T47D (cell line): ENCODE results near the gene AXL.

ENCODE experiments used
- DNase-seq, 2 experiments: peaks; one replicate each; pipeline versions ENCODE4 v3.0.0 to v3.0.0-alpha.2; 2011 to 2012; ENCODE audit warnings: low read depth in 1 of 2, low spot score in 1 of 2
- JUND ChIP-seq: IDR thresholded peaks from 2 replicates; pipeline ENCODE4 v1.6.1; 2012; ENCODE audit warnings: low read depth
- in situ Hi-C: cut with HindIII; loops from 2 replicates; pipeline ENCODE4 v1.10.0; 2016; ENCODE audit warnings: low sequenced_read_pairs, low pct_unique_long_range_greater_than_20kb

The AXL gene

GRCh38 chr19:41230067-41230857 is 11.2 kb downstream of the AXL start:
- in situ Hi-C loops, result no loop called here
- TF ChIP-seq JUND, result no peak
- DNase-seq, result no peak

- TF ChIP-seq JUND, result no peak
- no peak for DNase-seq
- in situ Hi-C loops, result no loop called here
Measured at GRCh38 chr19:41232686-41233085, 13.7 kb downstream of the AXL start.

- TF ChIP-seq JUND, result no peak
- in situ Hi-C loops, result no loop called here
- DNase-seq, result no peak
Measured at GRCh38 chr19:41233748-41234240, 14.8 kb downstream of the AXL start.

GRCh38 chr19:41234512-41235168 is 15.6 kb downstream of the AXL start:
- TF ChIP-seq JUND, result no peak
- in situ Hi-C loops, result no loop called here
- no peak for DNase-seq

GRCh38 chr19:41235480-41235879 is 16.5 kb downstream of the AXL start:
- no peak for DNase-seq
- no peak for TF ChIP-seq JUND
- in situ Hi-C loops, result no loop called here

GRCh38 chr19:41238244-41238643 is 19.2 kb downstream of the AXL start:
- TF ChIP-seq JUND, result no peak
- no peak for DNase-seq
- in situ Hi-C loops, result no loop called here

GRCh38 chr19:41239363-41239762 is 20.3 kb downstream of the AXL start:
- in situ Hi-C loops, result no loop called here
- DNase-seq, result no peak

GRCh38 chr19:41239961-41240574 is 21.0 kb downstream of the AXL start:
- DNase-seq, result no peak
- in situ Hi-C loops, result no loop called here
- no peak for TF ChIP-seq JUND

More at GRCh38 chr19:41239363-41239762, 20.3 kb downstream of the AXL start:
- no peak for TF ChIP-seq JUND

- in situ Hi-C loops, result no loop called here
- no peak for DNase-seq
- TF ChIP-seq JUND, result no peak
Measured at GRCh38 chr19:41241859-41242258, 22.8 kb downstream of the AXL start.

- no peak for DNase-seq
- in situ Hi-C loops, result no loop called here
- no peak for TF ChIP-seq JUND
Measured at GRCh38 chr19:41244117-41244516, 25.1 kb downstream of the AXL start.

- TF ChIP-seq JUND, result no peak
- DNase-seq, result no peak
- in situ Hi-C loops, result no loop called here
Measured at GRCh38 chr19:41245843-41246242, 26.8 kb downstream of the AXL start.

GRCh38 chr19:41248895-41249294 is 29.9 kb downstream of the AXL start:
- no peak for DNase-seq
- TF ChIP-seq JUND, result no peak
- in situ Hi-C loops, result no loop called here
